ENCODE measurements around the gene THOC1. TPM values are rescaled to one million over a fixed set of nuclear protein-coding genes. Genes with fewer than 3 reads are reported as not detected.

Gene THOC1
- total and polyA plus RNA-seq, 2 experiments from 2014 or later, result 73.0 to 108 TPM

DNA sequence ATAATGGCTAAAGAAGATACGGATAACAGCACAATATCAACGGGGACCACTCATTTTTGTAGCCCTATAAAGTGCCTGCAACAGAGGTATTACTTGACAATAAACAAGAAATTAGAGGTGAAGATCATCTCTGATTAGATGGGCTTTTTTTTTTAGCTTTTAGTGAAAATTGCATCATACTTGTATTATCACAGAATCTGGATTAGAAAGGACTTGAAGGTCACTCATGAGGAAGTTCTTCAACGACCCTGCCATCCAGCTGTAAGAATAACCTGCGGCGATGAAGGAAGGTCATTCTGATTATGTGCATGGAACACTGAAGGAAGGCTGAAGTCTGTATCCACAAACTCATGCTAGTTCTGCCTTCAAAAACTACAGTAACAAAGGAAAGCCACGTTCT lies 40.5 kb downstream of the THOC1 start:
- Histone ChIP-seq H3K4me1 (ENCODE audit: insufficient read depth) (no peaks in the 10 kb centered on the region), H4K20me1 (replicated peaks; ENCODE audit: insufficient read depth) (peaks cover 11% of the 10 kb centered on the region; the same call in 1 of the 2 replicates), H3K27ac (ENCODE audit: low read depth) (no peak overlapping the region), H3F3A (replicated peaks; ENCODE audit: low read depth) (no peaks in the 10 kb centered on the region), H3K36me3 (ENCODE audit: insufficient read depth) (peaks cover 26% of the 10 kb centered on the region), H3K79me2 (replicated peaks; ENCODE audit: insufficient read depth) (no peaks in the 10 kb centered on the region), H2AFZ (no peak overlapping the region), H3K27me3 (ENCODE audit: insufficient read depth) (no peaks in the 10 kb centered on the region), H3K4me3 (no peak overlapping the region), H3K4me2 (no peak overlapping the region), H3K9me2 (ENCODE audit: insufficient read depth) (no peaks in the 10 kb centered on the region)
- TF ChIP-seq, protein P1, sequence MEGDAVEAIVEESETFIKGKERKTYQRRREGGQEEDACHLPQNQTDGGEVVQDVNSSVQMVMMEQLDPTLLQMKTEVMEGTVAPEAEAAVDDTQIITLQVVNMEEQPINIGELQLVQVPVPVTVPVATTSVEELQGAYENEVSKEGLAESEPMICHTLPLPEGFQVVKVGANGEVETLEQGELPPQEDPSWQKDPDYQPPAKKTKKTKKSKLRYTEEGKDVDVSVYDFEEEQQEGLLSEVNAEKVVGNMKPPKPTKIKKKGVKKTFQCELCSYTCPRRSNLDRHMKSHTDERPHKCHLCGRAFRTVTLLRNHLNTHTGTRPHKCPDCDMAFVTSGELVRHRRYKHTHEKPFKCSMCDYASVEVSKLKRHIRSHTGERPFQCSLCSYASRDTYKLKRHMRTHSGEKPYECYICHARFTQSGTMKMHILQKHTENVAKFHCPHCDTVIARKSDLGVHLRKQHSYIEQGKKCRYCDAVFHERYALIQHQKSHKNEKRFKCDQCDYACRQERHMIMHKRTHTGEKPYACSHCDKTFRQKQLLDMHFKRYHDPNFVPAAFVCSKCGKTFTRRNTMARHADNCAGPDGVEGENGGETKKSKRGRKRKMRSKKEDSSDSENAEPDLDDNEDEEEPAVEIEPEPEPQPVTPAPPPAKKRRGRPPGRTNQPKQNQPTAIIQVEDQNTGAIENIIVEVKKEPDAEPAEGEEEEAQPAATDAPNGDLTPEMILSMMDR (conservative IDR thresholded peaks at IDR 0.05; ENCODE audit: low read depth in 2 of 2), result no peak
- TF ChIP-seq POLR2AphosphoS5 (IDR thresholded peaks at IDR 0.05; ENCODE audit: low read depth), result no peak
- TF ChIP-seq, protein P2, sequence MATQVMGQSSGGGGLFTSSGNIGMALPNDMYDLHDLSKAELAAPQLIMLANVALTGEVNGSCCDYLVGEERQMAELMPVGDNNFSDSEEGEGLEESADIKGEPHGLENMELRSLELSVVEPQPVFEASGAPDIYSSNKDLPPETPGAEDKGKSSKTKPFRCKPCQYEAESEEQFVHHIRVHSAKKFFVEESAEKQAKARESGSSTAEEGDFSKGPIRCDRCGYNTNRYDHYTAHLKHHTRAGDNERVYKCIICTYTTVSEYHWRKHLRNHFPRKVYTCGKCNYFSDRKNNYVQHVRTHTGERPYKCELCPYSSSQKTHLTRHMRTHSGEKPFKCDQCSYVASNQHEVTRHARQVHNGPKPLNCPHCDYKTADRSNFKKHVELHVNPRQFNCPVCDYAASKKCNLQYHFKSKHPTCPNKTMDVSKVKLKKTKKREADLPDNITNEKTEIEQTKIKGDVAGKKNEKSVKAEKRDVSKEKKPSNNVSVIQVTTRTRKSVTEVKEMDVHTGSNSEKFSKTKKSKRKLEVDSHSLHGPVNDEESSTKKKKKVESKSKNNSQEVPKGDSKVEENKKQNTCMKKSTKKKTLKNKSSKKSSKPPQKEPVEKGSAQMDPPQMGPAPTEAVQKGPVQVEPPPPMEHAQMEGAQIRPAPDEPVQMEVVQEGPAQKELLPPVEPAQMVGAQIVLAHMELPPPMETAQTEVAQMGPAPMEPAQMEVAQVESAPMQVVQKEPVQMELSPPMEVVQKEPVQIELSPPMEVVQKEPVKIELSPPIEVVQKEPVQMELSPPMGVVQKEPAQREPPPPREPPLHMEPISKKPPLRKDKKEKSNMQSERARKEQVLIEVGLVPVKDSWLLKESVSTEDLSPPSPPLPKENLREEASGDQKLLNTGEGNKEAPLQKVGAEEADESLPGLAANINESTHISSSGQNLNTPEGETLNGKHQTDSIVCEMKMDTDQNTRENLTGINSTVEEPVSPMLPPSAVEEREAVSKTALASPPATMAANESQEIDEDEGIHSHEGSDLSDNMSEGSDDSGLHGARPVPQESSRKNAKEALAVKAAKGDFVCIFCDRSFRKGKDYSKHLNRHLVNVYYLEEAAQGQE (IDR thresholded peaks at IDR 0.05; ENCODE audit: unreplicated experiment), result no peak
- no peak for TF ChIP-seq STAT1 (IDR thresholded peaks at IDR 0.05; ENCODE audit: unreplicated experiment)
- no peak for TF ChIP-seq CREB1 (CRISPR knock-in tag; IDR thresholded peaks at IDR 0.05; ENCODE audit: low read depth)
- no peak for TF ChIP-seq NANOG (IDR thresholded peaks at IDR 0.05; ENCODE audit: borderline replicate concordance)
- no peak for TF ChIP-seq EZH2 (IDR thresholded peaks at IDR 0.05; ENCODE audit: low read depth, unreplicated experiment)
- TF ChIP-seq, protein P3, sequence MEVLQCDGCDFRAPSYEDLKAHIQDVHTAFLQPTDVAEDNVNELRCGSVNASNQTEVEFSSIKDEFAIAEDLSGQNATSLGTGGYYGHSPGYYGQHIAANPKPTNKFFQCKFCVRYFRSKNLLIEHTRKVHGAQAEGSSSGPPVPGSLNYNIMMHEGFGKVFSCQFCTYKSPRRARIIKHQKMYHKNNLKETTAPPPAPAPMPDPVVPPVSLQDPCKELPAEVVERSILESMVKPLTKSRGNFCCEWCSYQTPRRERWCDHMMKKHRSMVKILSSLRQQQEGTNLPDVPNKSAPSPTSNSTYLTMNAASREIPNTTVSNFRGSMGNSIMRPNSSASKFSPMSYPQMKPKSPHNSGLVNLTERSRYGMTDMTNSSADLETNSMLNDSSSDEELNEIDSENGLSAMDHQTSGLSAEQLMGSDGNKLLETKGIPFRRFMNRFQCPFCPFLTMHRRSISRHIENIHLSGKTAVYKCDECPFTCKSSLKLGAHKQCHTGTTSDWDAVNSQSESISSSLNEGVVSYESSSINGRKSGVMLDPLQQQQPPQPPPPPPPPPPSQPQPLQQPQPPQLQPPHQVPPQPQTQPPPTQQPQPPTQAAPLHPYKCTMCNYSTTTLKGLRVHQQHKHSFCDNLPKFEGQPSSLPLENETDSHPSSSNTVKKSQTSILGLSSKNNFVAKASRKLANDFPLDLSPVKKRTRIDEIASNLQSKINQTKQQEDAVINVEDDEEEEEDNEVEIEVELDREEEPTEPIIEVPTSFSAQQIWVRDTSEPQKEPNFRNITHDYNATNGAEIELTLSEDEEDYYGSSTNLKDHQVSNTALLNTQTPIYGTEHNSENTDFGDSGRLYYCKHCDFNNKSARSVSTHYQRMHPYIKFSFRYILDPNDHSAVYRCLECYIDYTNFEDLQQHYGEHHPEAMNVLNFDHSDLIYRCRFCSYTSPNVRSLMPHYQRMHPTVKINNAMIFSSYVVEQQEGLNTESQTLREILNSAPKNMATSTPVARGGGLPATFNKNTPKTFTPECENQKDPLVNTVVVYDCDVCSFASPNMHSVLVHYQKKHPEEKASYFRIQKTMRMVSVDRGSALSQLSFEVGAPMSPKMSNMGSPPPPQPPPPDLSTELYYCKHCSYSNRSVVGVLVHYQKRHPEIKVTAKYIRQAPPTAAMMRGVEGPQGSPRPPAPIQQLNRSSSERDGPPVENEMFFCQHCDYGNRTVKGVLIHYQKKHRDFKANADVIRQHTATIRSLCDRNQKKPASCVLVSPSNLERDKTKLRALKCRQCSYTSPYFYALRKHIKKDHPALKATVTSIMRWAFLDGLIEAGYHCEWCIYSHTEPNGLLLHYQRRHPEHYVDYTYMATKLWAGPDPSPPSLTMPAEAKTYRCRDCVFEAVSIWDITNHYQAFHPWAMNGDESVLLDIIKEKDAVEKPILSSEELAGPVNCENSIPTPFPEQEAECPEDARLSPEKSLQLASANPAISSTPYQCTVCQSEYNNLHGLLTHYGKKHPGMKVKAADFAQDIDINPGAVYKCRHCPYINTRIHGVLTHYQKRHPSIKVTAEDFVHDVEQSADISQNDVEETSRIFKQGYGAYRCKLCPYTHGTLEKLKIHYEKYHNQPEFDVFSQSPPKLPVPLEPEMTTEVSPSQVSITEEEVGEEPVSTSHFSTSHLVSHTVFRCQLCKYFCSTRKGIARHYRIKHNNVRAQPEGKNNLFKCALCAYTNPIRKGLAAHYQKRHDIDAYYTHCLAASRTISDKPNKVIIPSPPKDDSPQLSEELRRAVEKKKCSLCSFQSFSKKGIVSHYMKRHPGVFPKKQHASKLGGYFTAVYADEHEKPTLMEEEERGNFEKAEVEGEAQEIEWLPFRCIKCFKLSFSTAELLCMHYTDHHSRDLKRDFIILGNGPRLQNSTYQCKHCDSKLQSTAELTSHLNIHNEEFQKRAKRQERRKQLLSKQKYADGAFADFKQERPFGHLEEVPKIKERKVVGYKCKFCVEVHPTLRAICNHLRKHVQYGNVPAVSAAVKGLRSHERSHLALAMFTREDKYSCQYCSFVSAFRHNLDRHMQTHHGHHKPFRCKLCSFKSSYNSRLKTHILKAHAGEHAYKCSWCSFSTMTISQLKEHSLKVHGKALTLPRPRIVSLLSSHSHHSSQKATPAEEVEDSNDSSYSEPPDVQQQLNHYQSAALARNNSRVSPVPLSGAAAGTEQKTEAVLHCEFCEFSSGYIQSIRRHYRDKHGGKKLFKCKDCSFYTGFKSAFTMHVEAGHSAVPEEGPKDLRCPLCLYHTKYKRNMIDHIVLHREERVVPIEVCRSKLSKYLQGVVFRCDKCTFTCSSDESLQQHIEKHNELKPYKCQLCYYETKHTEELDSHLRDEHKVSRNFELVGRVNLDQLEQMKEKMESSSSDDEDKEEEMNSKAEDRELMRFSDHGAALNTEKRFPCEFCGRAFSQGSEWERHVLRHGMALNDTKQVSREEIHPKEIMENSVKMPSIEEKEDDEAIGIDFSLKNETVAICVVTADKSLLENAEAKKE (CRISPR knock-in tag; IDR thresholded peaks at IDR 0.05), result no peak
- TF ChIP-seq JUNB (IDR thresholded peaks at IDR 0.05; ENCODE audit: unreplicated experiment), result no peak
- TF ChIP-seq EZH2phosphoT487 (IDR thresholded peaks at IDR 0.05; ENCODE audit: unreplicated experiment), result no peak
- TF ChIP-seq, protein P4, sequence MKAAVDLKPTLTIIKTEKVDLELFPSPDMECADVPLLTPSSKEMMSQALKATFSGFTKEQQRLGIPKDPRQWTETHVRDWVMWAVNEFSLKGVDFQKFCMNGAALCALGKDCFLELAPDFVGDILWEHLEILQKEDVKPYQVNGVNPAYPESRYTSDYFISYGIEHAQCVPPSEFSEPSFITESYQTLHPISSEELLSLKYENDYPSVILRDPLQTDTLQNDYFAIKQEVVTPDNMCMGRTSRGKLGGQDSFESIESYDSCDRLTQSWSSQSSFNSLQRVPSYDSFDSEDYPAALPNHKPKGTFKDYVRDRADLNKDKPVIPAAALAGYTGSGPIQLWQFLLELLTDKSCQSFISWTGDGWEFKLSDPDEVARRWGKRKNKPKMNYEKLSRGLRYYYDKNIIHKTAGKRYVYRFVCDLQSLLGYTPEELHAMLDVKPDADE (IDR thresholded peaks at IDR 0.05), result no peak
- no peak for TF ChIP-seq ZNF331 (CRISPR knock-in tag; IDR thresholded peaks at IDR 0.05; ENCODE audit: low read depth)
- TF ChIP-seq ZNF114 (CRISPR knock-in tag; IDR thresholded peaks at IDR 0.05), result no peak
- no peaks in the 10 kb centered on the region for H3K4me1 Mint-ChIP-seq
- ATAC-seq (no peak), DNase-seq (ENCODE audit: low spot score) (no peak)
- no peak overlapping the region for H3K4me3 Mint-ChIP-seq
- no peak overlapping the region for H3K27ac Mint-ChIP-seq
- H3K27me3 Mint-ChIP-seq (ENCODE audit: insufficient read depth, low read depth, poor library complexity), result no peaks in the 10 kb centered on the region
- H3K9me3 Mint-ChIP-seq, result no peaks in the 10 kb centered on the region
- peaks cover 42% of the 10 kb centered on the region; the same call in 2 of the 3 replicates for H3K36me3 Mint-ChIP-seq (ENCODE audit: low read depth)

Data from GM23338 (cell line).